Transverse colon (tissue), 4 donors: ENCODE measurements around the gene LSM8. TPM values are rescaled to one million over a fixed set of nuclear protein-coding genes. Genes with fewer than 3 reads are reported as not detected.

Experiments used
- total RNA-seq, 4 donors: library from RNA; depleted of rRNA; stranded (reverse); fragments of >200 nt; gene quantifications; one replicate each; pipeline ENCODE4 v1.1.0, GENCODE V29; 2016

Gene LSM8
- total RNA-seq, 4 donors from 2014 or later: 6.4 to 43.8 (median 19.3) TPM

Other genes with a start within 250 kb of the LSM8 start
- 1 to 10 TPM in 1 of 4 donors, under 1 TPM in 1, not detected in 2; 0.27 to 1.4 TPM for gene ANKRD7, start 40.5 kb downstream of the LSM8 start, total RNA-seq